ENCODE results near the gene OTOP1.
"Not testable (repeated sequence)": the region's sequence is repeated elsewhere in the genome, so short reads cannot be mapped to it uniquely, and the experiment has no call there.

OTOP1 gene

DNA sequence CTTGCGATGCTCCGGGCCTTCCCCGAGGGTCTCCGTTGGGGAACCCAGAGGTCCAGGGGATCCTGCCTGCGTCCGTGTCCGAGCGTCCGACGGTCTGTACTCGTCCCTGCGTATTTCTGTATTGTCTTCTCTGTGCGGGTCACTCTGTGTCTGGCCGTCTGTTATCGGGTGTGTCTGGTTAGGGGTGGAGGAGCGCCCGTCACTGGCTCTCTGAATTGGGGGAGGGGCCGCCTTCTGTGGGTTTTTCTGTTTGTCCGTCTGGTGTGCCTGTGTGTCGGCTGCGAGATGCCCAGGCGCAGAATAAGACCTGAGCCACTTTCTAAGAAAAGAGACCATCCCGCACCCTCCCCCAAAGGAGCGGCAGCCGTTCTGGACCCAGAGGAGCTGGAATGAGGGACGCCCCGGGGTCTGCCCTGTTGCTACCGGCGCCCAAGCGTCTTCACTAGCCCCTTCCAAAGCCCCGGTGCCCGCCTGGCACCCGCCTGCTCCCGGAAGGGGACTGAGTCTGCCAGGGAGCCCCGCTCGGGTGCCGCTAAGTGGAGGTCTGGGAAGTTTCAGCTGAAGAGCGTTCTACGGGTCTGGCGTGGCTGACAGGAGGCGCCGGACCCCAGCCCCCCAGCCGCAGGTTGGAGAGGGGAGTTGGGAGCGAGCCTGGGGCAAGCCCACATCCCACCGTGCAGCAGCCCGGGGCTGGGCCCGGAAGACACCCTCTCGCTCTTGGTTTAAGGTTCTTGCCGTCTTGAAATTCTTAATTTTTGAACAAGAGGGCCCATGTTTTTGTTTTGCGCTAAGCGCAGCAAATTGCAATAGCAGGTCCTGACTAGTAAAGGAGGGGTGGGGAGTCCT, 1.0 kb upstream of the OTOP1 start:
- no peak for DNase-seq

DNA sequence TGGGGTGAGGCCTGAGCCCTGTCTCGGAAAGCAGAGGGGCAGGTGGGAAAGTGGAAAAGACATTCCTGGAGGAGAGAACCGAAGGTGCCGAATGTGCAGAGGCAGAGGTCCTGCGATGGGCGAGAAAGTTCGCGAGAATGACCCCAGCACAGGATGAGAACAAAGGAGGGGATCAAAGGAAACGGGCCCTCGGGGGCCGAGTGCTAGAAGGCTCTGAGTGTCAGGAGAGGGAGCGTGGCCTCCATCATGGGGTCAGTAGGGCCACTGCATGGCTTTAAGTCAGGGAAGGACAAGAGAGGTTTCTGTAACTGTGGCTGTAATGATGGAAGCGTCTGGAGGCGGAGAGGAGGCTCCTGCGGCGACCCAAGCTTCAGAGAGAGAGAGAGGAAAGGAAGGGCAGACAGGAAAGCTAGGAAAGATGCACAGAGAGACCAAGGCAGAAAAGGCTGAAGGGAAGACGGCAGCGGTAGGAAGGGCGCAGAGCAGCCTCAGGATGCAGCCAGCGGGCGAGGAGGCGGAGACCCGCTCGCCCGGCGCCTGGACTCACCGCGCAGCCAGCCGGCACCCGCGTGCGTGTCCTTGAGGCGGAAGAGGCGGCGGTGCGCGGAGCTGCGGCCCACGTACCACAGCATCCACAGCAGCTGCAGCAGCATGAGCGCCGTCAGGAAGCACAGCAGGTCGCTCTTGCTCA, 669 bp downstream of the OTOP1 start:
- DNase-seq, result no peak

DNA sequence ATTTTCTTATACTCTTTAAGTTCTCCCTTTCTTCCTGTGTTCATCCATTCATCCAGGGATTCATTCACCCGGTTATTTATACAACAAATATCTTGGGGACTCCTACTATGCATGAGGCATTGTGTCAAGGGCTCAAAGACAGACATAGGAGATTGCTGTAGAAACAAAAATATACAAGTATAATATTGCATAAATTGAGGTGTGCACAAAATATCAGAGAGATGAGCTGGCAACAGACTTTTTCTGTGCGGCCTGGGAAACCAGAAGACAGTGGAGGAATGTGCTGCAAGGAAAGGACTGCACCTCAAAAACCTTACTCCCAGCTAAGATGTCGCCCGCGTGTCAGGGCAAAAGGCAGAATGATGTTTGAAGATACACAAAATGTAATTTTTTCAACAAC, 9.6 kb downstream of the OTOP1 start:
- no peak for DNase-seq

DNA sequence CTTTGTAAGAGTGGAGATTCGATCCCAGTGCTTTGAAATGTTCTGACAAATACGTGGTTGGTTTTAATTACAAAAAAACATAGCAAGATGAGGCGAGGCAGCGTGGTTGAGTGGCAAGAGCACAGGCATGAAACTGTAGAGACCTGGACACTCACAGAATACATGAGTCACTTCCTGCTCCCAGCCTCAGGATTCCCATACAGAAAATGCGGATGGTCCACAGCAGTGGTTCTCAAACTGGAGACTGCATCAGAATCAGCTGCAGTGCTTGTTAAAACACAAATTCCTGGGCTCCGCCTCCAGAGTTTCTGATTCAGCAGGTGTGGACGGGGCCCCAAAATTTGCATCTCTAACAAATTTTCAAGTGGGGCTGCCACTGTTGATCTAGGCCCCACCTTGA, 10.1 kb downstream of the OTOP1 start:
- DNase-seq, result no peak

DNA sequence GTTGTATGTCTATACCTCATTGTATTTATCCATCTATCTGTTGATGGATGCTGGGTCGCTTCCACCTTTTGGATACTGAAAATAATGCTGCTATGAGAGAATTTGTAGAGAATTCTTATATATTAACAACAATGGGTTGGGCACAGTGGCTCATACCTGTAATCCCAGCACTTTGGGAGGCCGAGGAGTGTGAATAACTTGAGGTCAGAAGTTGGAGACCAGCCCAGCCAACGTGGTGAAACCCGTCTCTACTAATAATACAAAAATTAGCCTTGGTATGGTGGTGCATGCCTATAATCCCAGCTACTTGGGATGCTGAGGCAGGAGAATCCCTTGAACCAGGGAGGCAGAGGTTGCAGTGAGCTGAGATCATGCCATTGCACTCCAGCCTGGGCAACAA, 13.1 kb downstream of the OTOP1 start:
- DNase-seq, result not testable (repeated sequence)

DNA sequence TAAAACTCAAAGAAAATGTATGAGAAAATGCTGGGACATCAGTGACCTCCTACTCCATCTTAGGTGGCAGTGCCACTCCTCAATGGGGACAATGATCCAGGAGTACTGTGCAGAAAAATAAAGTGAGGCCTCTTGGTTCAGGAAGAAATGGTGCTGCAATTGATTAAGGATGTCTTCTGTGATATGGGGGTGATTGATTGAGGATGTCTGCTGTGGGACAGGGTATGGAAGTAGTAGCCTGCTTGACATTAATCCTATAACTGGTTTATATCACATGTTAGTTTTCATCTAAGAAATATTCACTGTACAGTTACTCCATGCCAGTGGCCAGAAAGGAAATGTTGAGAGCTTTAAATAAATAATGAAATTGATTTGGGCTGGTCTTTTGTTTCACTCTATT, 20.5 kb downstream of the OTOP1 start:
- no peak for DNase-seq

DNA sequence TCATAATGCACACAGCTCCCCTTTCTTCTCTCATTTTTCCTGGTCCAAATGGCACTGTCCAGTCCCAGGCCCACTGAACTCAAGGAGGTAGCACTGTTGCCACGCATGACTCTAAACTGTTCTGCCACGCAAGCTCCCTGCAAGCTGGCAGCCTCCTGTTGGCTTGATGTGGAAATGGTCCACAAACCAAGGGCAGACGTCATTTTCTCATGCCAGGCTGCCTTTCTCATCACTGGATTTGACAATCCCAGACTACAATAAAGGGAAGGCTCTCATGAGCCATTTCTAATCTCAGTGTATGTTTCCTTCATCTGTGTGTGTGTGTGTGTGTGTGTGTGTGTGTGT, 22.4 kb downstream of the OTOP1 start:
- DNase-seq, result no peak

DNA sequence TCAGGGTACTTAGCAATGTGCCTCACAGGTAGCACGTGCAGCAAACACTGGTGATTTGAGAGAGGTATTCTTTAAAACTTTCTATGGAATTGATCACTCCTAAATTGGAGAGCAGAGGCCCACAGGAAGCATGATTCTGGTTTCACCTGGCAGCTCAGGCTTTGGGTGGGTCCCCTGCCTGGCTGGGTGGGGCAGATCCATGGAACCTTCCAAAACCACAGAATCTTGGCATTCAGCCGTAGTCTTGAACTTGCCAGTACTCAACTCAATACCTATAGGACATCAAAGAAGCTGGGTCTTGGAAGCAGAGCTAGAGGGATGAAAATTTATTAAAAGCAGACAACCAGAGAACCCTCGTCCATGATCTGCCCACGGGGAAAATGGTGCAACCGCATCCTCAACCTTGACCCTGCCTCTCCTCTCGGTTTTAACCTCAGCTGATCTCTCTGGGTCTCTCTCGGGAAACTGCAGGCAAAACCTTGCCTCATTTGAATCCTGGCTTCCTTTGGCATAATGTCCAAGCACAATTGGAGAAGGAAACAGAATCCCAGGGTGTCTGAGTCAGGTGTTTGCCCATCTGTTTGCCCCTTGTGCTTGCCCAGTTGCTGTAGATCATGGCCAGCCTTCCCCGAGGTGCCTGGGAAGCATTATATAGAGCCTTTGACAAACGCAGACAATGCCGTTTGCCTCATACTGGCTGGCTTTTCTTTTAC, 22.9 kb downstream of the OTOP1 start:
- DNase-seq, result no peak

DNA sequence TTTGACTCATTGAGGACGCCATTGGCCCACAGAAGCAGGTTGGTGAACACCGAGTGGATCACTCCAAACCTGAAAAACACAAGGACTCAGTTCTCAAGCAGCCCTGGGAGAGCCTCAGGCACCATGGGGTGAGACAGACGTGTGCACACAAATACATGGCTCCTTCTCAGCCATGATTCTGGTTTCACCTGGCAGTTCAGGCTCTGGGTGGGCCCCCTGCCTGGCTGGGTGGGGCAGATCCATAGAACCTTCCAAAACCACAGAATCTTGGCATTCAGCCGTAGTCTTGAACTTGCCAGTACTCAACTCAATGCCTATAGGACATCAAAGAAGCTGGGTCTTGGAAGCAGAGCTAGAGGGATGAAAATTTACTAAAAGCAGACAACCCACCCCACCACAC, 24.2 kb downstream of the OTOP1 start:
- no peak for DNase-seq

DNA sequence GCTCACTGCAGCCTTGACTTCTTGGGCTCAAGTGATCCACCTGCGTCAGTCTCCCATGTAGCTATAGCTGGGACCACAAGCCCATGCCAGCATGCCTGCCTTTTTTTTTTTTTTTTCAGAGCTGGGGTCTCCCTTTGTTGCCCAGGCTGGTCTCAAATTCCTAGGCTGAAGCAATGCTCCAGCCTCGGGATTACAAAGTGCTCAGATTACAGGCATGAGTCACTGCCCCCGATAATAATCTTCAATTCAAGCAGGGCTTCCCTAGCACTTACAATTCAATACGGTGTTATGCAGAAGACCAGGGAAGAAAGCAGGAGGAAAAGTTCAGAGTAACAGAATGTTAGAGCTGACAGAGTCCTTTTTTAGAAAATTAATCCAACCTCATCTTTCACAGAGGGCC, 26.1 kb downstream of the OTOP1 start:
- no peak for DNase-seq

DNA sequence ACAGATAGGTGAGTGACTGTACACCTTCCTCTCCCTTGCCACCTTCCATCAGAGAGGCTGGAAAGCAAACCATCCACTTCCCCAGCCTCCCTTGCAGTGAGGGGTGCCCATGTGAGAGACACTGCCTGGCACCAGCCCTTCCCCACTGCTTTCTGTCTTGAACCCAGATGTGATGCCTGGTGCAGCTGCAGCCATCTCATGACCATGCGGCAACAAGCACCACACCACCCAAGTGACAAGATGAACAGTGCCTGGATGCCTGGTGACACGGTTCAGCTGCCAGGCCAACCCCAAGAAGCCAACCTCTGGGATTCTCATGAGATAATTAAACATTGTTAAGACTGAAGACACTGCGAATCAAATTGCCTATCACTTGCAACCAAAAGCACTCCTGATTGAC, 31.4 kb downstream of the OTOP1 start:
- DNase-seq, result no peak

DNA sequence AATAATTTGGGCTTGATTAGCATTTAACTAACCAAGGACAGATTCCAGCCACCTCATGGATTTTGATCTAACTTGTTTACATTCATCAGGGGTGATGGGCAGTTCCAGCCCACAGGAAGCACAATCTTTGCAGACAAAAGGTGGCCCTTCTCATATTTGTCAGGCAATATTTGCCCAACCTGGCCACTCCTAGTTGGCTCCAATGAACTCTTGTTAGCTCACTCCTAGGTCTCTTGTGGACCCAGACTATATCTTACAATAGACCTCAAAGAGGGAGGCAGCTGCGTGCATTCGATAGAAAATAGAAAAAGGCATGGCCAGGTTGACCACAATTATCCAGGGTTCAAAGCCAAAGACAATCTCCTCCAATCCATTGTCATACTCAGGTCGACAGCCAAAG, 38.2 kb downstream of the OTOP1 start:
- DNase-seq, result not testable (repeated sequence)

DNA sequence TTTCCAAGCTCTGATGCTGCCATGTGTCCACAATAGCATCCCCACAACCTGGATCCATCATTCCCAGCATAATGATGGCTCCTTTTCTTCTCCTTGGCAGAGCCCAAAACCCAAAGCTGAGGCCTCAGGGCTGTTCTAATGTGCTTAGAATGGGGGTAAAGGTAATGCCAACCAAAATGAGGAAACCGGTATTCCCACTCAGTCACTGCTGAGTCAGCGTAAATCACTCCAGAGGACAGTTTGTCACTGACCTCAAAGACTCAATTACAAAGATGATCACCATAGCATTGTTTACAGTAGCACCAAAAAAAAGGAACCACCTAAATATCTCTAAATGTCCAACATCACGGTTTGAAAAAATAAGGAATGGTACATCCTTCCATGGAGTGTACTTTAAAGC, 41.2 kb downstream of the OTOP1 start:
- no peak for DNase-seq

DNA sequence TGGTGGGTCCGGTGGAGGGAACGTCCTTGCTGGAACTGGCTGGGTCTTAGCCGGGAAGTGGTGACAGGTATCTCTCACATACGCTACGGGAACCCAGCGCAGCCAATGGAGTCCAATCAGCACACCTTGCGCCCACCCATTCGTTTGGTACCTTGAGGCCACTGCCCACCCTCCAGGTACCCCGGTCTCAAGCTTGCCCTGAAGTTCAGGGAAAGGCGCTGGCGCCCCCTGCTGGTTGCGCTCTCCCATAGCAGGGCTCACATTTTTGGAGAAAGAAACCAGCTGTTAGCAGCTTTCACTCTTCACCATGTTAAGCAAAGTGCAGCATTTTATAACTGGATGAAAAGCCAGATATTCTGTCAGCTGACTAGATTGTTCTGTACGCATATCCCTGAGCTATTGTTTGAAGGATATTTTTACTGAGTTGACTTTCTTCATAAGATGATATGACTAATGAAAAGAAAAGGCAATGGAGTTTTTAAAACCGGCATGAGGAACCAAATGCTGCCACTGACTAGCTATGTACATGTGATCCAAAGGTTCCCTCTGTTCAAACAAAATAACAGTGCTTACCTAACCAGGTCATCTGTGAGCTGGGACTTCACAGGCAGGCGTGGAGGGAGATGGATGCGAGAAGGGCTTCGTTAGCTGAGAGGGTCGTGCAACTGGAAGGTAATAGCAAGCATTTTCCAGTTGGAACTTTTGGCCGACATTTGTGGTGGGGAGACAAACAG, 43.7 kb downstream of the OTOP1 start:
- DNase-seq, result no peak

DNA sequence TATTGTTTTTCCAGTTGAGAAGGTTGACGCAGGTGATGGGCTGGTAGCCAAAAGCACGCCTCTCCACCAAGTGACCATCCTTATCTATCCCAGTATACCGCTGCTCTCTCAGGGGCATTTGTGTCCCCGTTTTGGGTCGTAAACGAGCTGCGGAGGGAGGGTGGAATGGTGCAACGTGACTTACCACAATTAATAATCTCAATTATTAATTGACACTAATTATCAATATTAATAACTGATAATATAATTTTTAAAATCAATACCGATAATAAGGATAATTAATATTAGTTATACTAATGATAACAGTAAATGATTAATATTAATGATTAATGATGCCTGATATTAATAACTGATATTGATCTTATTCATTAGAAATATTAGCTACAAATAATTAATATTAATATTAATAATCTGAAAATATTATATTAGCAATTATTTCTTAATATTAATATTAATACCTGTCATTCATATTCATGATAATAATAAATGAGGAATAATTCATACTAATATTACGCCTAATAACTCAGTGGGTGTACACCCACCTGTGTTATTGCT, 56.1 kb downstream of the OTOP1 start:
- DNase-seq, result no peak

DNA sequence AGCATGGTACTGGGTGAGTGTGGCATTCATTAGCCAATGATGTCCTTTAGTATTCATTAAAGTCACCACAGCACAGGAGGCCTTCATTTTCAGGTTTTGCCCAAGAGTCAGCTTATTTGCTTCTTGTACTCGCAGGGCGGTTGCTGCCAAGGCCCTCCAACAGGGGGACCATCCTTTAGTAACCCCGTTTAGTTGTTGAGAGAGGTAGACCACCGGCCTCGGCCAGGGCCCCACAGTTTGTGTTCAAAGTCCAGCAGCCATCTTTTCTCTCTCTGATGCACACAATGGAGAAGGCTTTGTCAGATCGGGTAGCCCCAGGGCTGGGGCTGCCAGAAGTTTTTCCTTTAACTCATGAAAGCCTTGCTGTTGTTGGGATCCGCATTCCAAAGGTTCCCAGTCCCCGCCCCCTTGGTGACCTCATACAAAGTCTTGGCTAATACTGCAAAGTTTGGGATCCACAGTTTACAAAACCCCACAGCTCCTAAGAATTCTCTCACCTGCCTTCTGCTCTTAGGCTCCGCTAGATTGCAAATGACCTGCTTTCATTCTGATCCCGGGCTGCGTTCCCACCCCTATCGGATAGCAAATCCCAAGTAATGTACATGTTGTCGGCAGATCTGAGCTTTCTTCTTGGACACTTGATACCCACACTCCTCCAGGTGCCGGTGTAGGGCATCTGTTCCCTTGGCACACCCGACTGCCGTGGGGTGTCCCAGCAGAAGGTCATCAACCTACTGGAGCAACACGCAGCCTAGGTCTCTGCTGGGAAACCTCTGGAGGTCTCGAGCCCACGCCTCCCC, 58.5 kb downstream of the OTOP1 start:
- not testable (repeated sequence) for DNase-seq

DNA sequence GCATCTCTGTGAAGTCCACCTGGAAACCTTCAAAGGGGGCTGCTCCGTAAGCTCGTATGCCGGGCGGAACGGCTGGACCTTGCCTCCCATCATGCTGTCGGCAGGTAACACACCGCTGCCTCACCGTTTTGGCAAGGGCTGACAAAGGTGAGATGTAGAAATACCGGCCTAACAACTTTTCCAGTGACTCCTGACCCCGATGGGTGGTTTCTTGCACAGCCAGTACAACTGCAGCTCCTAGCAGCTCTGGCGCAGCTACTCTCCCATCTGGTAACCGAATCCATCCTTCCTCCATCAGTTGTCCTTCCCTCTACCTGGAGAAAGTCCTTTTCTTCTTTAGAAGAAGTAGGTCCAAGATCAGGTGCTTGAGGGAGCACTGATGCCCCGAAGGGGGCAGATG, 59.7 kb downstream of the OTOP1 start:
- not testable (repeated sequence) for DNase-seq

DNA sequence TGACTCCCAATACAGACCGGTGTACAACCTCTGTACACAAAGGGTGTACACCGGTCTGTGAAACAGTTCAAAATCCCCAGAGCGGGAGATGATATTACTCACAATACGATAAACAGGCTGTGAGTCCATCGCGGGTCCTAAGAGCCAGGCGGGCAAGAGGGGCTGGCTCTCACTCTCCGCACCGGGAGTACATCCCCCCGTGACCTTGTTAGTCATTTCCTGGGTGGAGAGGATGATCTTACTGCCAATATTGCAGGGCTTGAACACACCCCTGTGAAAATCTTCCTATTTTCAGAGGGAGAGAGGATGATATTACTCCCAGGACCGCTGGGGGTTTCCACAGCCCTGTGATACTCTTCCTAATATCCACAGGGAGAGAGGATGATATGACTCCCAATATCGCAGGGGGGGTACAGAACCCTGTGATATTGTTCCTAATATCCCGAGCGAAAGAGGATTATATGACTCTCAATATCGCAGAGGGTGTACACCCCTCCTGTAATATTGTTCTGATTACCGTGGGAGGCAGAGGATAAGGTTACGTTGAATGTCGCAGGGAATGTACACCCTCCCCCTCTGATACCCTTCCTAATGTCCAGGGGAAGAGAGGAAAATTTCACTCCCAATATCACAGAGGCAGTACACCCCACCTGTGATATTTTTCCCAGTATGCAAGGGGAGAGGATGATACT, 60.9 kb downstream of the OTOP1 start:
- not testable (repeated sequence) for DNase-seq

DNA sequence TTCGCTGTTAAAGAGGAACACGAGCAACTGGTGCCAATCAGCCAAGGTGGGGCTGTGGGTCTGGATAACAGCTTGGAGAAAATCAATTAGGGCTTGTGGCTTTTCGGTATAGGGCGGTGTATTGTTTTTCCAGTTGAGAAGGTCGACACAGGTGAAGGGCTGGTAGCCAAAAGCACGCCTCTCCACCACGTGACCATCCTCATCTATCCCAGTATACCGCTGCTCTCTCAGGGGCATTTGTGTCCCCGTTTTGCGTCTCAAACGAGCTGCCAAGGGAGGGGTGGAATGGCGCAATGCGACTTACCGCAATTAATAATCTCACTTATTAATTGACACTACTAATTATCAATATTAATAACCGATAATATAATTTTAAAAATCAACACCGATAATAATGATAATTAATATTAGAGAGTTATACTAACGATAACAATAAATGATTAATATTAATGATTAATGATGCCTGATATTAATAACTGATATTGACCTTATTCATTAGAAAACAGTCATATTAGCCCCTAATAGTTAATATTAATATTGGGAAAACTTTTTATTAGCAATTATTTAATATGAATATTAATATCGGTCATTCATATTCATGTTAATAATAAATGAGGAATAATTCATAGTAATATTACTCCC, 62.1 kb downstream of the OTOP1 start:
- not testable (repeated sequence) for DNase-seq

DNA sequence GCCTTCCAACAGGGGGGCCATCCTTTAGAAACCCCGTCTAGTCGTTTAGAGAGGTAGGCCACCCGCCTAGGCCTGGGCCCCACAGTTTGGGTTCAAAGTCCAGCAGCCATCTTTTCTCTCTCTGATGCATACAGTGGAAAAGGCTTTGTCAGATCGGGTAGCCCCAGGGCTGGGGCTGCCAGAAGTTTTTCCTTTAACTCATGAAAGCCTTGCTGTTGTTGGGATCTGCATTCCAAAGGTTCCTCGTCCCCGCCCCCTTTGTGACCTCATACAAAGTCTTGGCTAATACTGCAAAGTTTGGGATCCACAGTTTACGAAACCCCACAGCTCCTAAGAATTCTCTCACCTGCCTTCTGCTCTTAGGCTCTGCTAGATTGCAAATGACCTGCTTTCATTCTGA, 64.5 kb downstream of the OTOP1 start:
- not testable (repeated sequence) for DNase-seq

Measured in DMS79 treated with DMSO at 0.1 percent for 48 hours (cell line).